Stimulated activated CD8-positive, alpha-beta memory T cell treated with anti-CD3 and anti-CD28 coated beads, Interleukin-7, amount 100 ng/mL, for 1 hour (primary cell): Measurements from ENCODE around the gene EPN2.

ENCODE experiments used
- DNase-seq, 2 donors: peaks; one replicate each; pipeline ENCODE4 v3.0.0-alpha.2; 2020; ENCODE audit warnings: low read depth in 2 of 2

Gene EPN2

DNA sequence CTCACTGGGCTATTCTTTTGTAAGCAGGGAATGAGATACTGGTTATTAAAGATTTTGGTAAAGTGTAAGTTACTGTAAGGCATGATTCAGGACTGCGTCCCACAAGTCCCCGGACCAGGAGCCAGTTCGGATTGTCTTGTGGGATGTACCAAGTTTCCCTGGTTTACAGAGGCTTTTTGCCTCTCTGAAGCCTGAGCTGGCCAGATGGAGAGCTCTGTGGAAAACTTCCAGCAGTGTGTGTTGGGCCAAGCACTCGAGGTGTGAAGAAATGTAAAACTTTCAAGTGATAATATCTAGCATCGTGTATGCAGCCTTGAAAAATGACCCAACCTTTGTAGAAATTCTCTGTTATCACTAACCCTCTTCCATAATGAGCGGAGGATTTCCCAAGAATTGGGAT, 2.4 kb downstream of the EPN2 start:
- DNase-seq = no peak

DNA sequence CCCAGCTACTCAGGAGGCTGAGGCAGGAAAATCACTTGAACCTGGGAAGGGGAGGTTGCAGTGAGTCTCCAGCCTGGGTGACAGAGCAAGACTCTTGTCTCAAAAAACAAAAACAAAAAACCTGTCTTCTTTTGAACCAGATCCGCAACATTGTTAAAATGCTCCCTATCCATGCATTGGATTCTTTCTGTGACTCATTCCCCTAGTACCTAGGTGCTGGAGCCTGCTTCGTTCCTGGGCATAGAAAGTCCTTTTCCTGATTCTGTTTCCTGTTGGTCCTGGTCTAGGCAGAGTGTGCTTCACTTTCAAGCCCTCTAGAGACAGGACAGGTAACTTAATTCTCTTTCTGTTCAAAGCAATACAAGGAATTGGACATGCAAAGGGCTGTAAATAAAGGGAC, 5.2 kb downstream of the EPN2 start:
- no peak for DNase-seq

DNA sequence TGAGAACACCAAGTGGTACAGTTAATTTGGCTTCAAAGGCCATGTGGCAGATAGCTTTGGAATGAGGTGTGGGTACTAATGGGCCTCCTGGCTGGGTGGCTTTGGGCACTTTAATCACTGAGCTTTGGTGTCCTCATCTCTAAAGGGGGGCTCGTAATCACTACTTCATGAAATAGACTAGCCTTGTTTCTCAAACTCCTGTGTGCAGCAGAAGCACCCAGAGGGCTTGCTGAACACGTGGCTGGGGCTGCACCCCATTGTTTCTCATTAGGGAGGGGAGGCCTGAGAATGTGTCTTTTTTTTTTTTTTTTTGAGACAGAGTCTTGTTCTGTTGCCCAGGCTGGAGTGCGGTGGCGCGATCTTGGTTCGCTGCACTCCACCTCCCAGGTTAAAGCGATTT, 5.8 kb downstream of the EPN2 start:
- DNase-seq = no peak

DNA sequence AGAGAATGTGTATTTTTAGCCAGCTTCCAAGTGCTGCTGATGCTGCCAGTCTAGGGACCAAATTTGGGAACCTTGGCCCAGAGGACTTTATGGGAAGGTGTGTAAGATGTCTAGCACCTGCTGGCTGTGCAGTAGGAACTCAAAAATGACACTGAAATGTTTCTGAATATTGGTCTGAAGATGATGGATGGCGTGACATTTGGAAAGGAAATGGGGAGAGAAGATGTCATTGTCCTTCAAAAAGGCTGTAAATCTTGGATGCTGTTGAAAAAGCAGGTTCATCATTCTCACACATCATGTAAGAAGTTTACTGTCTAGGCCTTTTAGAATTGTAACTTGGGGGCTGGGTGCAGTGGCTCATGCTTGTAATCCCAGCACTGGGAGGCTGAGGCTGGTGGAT, 6.7 kb downstream of the EPN2 start:
- no peak for DNase-seq

DNA sequence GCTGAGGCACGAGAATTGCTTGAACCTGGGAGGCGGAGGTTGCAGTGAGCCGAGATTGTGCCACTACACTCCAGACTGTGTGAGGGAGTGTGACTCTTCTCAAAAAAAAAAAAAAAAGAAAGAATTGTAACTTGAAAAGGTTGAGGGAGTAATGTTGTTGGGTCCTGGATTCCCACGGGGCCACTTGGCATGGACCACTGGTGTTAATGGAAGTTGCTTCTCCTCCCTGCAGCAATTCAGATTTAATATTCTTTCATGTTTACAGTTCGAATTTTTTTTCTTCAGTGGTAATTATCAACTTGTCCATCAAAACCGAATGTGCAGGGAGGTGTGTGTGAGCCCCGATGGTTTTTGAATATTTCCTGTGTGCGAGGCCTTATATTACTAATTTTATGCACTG, 7.2 kb downstream of the EPN2 start:
- DNase-seq = no peak

DNA sequence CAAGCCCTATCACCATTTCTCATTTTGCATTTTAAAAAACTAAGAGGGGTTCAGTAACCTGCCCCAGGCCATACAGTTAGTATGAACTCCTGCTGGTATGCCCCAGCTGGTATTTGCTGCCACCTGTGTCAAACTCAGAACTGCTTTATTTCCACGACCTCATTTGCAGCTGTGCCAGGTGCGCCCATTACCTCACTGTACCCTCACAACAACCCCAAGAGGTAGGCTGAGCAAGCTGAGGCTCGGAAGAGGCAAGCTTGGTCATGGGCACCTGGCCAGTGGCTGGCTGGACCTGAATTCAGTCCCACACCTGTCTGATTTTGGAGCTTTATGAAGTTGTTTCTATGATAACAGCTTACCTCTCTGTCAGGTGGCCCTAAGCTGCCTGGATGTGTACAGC, 7.6 kb downstream of the EPN2 start:
- DNase-seq = no peak

DNA sequence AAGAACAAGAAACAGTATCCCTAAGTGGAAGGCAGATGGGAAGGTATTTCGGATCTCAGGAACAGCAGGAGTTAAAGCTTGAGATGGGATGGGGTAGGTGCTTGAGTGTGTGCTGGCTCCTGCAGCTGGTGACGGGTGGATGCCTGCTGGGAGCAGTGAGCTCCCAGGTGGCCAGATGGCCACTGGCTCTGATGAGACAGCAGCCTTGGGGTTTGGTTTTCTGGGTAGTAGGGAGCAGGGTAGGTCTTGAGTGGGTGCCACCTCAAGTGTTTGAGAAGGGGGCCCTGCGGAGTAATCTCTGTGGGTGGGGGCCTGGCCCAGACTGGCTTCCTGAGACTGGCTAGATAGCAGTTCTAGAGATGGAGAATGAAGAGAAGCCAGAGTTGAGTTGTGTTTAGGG, 10.3 kb downstream of the EPN2 start:
- no peak for DNase-seq

DNA sequence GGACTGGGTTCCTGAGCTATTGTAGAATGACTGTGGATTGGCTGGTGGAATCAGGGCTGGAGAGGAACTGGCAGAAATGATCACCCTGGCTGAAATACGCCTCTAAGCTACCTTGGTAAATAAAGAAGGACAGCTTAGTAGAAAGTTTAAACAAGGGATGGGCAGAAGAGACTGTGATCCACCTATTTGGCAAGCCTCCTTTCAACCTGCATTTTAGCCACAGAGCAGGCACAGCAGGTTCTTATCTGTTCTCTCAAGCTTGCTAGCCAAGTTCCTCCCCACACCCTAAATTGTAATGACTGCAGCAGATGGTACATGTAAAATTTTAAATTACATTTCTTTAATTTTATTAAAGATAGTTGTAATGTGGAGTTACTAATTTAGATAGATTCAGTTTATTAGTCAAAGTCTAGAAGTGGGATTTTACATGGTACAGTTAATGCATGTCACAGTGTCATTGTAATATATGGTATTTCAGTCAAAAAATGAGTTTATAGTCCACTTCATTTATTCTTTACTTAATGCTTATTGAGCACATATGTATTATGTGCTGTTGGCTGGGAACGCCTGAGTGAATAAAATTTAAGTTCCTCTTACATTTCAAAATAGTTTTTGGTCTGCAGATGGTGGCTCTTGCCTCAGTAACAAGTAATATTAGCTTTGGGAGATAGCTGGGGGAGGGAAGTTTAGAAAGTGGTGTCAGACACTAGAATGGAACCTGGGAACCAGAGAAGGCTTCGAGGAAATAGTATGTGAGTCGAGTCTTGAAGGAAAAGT, 11.2 kb downstream of the EPN2 start:
- DNase-seq = no peak

DNA sequence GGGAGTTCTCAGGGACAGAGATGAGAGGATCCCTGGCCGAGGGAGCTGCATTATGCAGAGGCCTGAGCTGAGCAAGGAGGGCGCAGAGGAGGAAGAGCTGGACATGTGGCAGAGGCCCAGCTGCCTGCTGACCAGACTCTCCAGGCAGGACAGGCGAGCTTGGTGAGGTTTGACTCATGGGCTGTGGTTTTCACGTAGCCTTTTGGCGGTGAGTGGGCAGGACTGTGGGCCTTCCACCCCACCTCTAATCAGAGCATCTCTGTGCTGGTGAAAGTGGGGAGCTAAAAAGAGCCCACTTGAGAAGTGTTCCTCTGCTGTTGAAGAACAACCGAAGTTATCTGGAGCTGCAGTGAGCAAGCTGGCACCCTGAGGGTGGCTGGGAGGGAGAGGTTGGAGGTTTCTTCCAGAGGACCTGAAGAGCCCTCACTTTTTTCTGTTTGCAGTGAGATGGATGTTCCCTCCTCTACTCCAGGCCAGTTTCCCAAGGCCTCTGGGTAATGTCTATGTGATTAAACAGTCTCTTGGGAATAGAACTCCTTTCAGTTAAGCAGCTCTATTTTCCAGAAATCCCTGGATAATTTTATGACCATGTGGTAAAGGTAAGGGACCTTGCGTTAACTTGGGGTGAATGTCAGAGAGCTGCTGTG, 11.9 kb downstream of the EPN2 start:
- DNase-seq = no peak

DNA sequence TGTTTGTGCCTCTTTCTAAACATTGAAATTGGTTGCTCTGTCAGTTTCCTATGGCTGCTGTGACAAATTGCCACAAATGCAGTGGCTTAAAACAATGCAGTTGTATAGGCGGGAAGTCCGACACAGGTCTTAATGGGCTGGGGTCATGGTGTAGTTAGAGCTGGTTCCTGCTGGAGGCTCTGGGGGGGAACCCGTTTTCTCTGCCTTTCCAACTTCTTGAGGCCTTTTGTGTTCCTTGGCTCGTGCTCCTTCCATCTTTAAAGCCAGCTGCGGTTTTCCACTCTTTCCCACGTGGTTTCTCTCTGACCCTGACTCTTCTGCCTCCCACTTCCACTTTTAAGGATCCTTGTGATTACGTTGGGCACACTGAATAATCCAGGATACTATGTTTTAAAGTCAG, 12.5 kb downstream of the EPN2 start:
- DNase-seq = no peak

DNA sequence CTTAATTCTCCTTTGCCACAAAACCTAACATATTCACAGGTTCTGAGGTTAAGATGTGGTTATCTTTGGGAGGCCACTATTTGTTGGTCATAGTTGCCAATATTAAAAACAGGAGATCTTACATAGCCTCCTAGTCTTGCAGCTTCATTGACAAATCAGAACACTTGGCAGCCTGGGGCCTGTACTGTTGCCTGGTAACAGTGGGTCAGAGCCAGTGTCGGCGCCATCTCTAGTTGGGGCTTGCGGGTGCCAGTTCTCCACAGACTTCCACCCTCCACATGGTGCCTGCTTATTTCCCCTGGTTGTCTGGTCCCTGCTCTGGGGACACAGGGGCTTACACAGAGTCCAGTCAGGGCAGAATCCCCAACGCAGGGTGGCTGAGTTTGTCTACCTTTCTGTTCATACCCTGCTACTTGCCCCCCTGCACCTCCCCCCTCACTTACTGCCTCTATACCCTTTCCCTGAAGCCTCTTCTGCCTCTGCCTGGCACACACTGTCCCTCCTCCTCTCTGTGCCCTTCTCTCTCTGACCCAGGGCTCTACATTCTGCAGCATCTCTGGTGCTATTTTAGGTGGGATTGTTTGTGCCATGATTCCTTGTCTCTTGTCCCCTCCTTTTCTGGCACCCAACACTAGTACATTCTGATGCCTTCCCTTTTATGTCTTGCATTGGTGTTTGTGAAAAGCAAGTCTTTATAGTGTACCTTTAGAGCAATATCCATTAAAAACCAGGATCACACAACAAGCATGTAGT, 13.4 kb downstream of the EPN2 start:
- DNase-seq = no peak

DNA sequence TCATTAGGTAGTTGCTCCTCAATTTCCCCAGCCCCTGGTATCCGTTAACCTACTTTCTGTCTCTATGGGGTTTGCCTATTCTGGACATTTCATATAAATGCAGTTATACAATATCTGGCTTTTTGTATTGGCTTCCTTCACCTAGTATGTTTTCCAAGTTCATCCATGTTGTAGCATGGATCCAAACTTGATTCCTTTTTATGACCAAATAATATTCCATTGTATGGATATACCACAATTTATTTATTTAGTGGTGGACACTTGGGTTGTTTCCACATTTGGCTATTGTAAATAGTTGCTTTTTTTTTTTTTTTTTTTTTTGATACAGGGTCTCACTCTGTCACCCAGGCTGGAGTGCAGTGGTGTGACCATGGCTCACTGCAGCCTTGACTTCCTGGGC, 15.9 kb downstream of the EPN2 start:
- no peak for DNase-seq

DNA sequence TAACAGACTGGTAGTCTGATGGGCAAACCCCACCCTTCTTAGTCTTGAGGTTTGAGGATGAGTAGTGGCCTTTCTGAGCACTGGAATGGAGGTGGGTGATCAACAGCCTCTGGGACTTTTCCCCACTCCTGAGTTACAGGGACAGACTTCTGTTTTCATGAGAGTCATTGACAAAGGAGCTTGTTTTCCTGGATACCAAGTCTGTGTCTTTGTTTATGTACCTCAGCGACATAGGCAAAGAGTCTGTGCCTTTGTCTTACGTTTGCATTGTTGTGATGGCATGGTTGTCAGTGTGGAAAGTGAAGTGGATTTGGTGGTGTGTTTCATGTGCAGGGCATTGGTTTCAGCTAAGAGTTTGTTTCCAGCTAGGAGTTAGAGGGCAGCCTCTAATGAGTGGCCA, 17.5 kb downstream of the EPN2 start:
- DNase-seq = no peak

DNA sequence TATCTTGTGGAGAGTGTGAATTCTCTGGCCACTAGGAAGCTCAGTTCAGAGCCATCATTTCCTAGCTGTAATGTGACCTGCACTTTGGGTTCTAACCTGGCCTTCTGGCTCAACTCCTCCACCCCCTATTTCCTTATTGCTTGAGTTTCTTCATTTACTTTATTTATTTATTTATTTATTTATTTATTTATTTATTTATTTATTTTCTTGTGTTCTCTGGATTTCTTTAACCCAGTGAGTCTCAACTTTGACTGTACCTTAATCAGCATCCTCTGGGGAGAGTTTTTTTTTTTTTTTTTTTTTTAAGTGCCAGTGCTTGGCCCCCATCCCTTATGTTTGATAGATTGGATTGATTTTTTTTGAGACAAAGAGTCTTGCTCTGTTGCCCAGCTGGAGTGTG, 18.1 kb downstream of the EPN2 start:
- no peak for DNase-seq

DNA sequence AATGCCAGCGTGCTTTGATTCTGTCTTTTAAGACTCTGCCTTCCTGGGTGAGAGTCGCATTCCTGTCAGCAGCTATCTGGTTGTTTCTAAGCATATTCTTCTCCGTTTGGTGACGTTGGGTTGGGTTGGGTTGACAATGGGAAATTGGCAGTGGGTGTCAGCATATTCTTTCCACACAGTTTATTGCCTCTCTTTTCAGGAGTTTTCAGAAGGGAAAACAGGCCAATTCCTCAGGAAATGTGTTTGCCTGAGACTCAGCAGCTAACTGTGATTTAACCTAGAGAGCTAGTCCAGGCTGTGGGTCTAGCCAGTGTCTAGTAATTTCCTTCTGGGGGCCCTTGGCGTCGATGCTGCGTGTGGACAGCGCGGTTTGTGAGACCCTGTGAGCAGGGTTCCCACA, 21.2 kb downstream of the EPN2 start:
- DNase-seq = no peak

DNA sequence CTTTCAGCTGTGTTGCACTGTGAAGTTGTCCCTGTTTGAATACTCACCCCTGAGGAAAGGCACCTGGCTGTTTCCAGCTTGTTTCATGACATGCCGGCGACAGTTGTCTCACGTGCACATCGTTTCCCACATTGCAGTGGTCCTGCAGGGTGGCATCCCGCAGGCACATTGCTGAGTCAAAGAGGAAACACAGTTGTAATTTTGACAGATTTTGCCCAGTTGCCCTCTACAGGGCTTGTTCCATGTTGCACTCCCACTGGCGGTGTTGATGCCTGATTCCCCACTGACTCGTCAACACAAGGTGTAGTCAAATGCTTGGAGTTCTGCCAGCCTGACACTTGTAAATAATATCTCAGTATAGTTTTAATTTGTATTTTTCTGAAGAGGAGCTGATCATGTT, 23.8 kb downstream of the EPN2 start:
- DNase-seq = no peak

DNA sequence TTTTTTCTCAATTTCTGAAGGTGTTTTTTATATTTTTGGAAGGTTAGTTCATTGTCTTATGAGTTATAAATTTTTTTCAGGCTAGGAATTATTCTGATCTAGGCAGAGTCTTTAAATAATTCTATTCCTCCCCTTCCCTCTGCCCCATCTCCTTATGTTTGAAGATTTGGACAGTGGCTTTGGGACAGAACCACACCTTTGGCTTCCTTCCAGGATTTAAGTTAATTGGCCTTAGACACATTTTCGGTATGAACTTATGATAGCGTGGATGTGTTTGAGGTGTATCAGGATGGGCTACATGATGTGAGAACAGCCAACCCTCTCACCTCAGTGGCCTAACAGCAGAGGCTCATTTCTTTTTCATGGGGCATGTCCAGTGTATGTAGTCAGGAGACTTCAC, 24.3 kb downstream of the EPN2 start:
- DNase-seq = no peak

DNA sequence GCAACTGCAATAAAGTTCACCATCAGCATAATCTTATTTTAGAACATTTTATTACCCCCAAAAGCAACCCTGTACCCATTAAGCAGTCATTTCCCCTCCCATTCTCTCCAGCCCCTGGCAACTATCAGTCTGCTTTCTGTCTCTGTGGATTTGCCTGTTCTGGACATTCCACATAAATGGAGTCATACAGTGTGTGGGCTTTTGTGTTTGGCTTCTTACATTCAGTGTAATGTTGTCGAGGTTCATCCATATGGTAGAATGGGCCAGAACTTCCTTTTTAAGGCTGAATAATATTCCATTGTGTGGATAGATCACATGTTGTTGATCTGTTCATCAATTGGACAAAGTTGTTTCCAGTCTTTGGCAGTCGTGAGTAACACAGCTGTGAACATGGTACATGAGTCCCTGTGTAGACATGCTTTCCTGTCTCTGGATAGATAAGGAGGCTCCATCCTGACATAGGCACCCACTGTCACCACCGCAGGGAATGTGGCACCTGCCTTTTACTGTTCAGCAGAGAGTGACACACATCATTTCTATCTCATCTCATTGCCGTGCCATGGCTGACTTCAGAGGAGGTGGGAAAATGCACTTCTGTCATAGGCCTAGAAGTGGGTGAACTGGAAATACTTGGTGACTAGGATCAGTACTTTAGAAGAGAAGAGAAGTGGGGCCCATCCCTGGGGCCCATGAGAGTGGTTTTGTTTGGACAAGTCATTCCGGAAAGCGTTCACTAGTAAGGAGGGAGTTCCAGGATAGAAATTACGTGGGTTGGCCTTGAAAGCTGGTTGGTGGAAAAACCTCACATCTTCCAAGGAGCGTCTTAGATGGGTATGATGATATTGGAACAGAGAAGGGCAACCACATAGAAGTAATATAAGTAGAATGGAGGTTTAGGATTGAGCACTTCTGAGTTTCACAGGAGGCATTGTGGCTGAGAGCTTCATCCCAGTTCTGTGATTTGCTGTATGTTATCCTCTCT, 25.8 kb downstream of the EPN2 start:
- no peak for DNase-seq

DNA sequence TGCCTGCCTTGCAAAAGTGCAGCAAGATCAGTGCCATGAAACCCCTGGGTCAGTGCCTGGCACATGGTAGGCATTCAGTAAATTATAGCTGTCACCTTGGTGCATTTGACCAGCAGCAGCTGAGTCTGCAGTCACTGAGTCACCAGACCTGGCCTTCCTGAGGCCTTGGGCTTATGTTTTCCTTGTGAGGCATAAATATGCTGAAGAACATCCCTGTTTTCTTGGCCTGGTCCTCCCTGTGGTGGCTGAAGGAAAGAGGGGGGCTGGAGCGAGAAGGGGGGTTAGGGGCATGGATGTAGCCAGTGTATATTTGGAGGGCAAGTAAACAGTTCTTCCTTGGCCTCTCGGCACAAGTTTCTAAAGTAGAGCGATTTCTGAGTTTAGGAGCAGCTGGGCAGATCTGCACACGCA, 26.5 kb downstream of the EPN2 start:
- no peak for DNase-seq

DNA sequence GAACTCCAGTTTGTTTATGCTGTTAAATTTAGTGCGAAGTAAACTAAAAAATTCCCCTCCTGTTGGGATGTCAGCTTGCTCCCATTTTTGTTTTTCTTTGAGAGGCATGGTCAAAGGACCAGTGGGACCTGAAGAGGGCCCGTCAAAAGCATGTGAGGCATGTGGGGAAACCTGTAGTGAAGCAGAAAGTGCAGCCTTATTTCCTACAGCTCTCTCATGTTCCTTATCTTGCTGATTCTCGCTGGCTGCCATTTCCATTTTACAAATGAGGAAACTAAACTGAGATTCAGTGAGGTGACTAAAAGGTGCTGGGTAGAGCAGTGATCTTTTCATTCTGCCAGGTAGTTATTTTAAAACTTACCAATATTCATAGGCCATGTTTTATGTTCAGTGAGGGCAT, 27.1 kb downstream of the EPN2 start:
- no peak for DNase-seq

DNA sequence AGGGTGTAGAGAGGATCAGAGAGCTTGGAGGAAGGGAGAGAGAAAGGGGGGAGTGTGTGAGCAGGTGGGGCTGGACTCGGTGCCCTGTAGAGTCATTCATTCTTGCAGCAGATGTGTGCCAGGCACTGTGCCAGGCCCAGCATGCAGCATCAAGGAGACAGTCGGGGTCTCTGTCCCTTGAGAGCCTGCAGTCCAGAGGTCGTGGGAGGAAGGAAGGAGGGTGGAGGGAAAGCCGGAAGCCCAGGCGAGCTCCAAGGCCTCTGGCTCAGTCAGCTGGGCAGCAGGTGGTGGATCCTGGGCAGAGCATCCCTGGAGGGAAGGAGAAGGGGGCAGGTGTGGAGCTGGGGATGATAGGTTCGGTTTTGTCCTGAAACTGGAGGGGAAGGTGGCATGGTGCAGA, 27.5 kb downstream of the EPN2 start:
- DNase-seq = no peak

DNA sequence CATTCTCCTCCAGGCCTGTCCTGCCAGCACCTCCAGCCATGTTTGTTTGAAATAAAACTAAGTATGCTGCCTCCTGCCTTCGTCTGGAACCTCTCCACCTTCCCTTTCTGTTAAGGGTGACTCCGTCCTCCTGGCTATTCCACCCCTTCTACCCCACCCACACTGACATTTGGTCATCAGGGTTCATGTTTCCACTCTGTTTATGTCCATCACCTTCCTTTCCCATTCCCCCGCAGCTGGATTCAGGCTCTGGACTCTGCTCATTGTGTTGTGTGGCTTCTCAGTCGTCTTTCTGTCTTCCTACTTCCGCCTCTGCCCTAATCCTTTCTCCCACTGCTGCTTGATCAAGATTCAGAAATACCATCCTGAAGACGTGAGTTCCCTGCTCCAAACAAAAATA, 28.6 kb downstream of the EPN2 start:
- DNase-seq = no peak
